Neural progenitor cell (in vitro differentiated cells): ENCODE data around the gene KITLG.

Source experiments
- CTCF ChIP-seq: fragments of 200-600 bp; sonication (generic); IDR thresholded peaks from 2 replicates; pipeline ENCODE4 v1.5.1; 2017; ENCODE audit warnings: antibody characterized with exemption, mild to moderate bottlenecking
- EZH2phosphoT487 ChIP-seq: fragments of 200-600 bp; sonication (generic); IDR thresholded peaks from 2 replicates; pipeline ENCODE4 v1.6.1; 2017; ENCODE audit warnings: antibody characterized with exemption

DNA sequence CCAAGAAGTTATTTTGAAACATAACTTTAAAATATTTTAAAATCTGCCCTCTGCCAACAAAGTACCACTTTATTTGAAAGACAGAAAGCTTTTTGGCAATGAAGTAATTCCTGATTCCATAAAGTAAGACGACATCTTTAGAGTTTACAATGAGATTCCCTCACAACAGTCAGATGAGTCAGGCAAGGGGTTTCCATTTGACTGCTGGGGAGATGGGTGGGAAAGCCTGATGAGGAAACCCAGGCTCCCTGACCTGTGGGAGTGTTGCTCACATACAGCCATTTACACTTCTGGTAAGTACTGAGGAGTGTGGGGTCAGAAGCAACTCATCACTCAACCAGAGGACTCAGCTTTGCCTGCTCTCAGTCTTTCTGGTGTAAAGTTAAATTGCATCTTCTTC, 10.2 kb downstream of the KITLG start:
- TF ChIP-seq CTCF = no peak
- TF ChIP-seq EZH2phosphoT487 = no peak
